Retinal pigment epithelial cell (primary cell): ENCODE data around the gene CDK14.

Experiments used
- DNase-seq: peaks from one replicate; pipeline ENCODE4 v3.0.0-alpha.2; 2010; ENCODE audit warnings: low read depth
- H3K4me3 ChIP-seq: 2 replicates; pipeline ENCODE4 v1.5.1; 2011; ENCODE audit warnings: mild to moderate bottlenecking, low read length, control low read depth, moderate library complexity
- TF ChIP-seq, protein P1 (sequence below): conservative IDR thresholded peaks from 2 replicates; pipeline ENCODE4 v1.5.1; 2011; ENCODE audit warnings: low read depth, low read length, control low read depth, inconsistent platforms

Gene CDK14

DNA sequence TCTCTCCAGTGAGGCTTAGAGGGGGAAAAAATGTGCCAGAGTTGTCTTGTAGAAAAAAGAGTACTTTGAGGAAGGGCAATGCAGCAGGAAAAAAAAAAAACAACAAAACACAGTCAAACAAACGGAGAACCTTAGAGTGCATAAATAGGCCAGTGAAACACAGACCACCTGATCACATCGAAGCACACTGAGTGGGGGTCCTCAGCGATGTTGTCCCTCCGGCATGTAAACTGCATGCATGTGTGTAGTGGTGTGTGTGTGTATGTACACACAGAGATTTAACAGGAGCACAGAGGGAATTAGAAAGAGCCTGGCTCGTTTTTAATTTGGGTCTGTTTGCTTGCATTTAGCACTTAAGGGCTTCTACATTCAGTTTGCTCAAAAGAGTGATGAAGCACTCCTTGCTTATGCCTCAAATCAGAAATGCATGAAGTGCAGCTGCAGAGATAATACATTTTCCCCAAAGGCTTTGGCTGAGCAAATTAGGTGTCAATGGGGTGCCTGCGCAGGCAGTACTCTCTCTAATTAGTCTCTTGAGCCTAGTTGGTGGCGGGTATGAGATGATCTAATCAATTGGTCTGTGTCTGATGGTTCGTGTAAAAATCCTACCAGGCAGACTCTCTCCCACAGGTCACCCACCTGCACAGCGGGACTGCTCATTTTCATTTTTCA is 605.5 kb downstream of the CDK14 start:
- TF ChIP-seq, protein P1, sequence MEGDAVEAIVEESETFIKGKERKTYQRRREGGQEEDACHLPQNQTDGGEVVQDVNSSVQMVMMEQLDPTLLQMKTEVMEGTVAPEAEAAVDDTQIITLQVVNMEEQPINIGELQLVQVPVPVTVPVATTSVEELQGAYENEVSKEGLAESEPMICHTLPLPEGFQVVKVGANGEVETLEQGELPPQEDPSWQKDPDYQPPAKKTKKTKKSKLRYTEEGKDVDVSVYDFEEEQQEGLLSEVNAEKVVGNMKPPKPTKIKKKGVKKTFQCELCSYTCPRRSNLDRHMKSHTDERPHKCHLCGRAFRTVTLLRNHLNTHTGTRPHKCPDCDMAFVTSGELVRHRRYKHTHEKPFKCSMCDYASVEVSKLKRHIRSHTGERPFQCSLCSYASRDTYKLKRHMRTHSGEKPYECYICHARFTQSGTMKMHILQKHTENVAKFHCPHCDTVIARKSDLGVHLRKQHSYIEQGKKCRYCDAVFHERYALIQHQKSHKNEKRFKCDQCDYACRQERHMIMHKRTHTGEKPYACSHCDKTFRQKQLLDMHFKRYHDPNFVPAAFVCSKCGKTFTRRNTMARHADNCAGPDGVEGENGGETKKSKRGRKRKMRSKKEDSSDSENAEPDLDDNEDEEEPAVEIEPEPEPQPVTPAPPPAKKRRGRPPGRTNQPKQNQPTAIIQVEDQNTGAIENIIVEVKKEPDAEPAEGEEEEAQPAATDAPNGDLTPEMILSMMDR, result no peak
- DNase-seq, result no peak

DNA sequence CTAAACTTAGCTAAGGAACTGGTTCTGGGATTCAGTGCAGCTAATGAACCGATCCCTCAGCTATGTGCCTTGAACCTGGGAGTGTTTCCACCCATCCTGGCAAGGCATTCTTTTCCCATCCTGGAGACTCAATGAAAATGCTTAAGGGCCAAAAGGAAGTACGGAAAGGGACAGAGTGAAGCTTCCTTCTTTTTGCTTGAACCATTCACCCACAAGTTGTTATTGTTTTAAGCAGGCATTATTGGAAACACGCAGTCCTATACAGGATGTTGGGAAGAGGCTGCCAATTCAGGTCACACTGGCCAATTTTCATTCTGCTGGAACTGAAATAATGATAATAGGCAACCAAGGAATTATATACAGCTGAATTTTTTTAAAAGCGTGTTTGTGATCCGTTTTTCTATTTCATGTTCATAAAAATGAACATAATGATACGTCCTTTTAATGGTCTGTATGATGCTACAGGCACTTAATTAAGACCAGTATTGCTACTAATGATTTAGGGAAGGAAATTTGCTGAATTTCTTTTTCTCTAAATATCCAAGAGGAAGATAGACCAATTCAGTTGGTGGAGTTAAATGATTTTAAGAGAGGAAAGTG is 610.3 kb downstream of the CDK14 start:
- DNase-seq, result no peak
- H3K4me3 ChIP-seq, result no peak overlapping the region
- TF ChIP-seq, protein P1, result no peak

More for the DNA sequence above, 605.5 kb downstream of the CDK14 start:
- no peak overlapping the region for H3K4me3 ChIP-seq

GRCh38 chr7:91212582-91212981 is 616.5 kb downstream of the CDK14 start:
- no peak overlapping the region for H3K4me3 ChIP-seq
- no peak for DNase-seq
- TF ChIP-seq, protein P1, result no peak

DNA sequence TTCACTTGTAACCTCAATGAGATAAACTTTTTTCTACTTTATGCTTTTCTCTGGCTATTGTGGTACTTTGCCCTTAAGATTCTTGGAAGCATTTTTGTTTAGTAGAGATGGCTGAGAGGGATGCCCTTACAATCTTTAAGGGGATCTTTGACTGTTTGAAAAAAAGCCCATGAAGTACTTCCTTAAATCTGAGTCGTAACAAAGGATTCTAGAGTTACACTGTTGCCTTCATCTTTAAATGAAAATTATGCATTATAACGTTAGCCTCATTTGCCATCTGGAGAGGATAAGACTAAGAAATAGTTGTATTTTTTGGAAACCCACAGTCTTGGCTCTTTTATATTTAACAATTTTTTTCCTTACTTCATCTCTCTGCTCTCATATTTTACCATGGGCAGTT is 630.3 kb downstream of the CDK14 start:
- H3K4me3 ChIP-seq, result no peak overlapping the region
- TF ChIP-seq, protein P1, result no peak
- DNase-seq, result no peak

DNA sequence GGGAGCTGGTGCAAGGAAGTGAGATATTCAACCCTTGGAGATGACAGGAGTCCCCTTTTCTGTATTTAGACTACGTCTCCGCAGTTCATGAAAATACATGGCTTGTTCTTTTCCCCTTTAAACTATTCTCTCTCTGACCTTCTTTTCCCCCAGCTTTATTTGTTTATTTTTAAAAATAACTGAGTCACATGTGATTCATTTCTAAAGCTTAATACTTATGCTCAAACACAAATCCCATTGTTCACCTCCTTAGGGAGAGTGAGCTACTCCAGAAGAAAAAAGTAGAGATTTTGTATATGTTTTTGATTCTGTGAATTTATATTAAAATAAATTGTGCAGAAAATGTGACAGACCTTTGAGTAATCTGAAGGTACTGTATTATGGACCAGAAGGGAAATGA is 632.2 kb downstream of the CDK14 start:
- DNase-seq, result no peak
- no peak overlapping the region for H3K4me3 ChIP-seq
- TF ChIP-seq, protein P1, result no peak

DNA sequence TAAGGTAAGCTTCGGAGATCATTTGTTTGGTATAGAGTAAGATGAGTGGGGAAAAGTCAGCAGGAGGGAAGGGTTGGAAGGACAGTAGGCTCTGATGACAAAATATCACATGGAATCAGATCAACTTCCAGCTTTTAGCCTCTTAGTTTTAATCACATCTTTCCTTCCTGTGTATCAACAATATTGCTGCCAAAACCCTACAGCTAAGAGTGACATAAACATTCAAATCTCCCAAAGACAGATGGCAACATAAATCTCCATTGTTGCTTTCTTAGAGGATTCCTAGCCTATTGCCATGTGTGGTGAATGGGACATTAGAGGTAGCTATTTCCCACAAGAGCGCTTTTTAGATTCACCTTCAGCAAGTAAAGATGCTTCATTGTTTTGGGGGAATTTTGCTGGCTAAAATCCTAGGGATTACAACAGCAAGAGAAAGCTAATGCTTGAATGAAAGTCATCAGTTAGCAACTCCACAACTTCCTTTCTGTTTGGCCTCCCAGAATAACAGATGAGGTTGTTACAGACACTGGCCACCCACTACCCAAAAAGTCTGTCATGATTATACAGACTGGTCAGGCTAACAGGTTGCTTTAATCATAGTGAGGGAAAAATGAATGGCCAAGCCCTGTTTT is 632.9 kb downstream of the CDK14 start:
- DNase-seq, result no peak
- TF ChIP-seq, protein P1, result no peak
- H3K4me3 ChIP-seq, result no peak overlapping the region

GRCh38 chr7:91230100-91230499 is 634.0 kb downstream of the CDK14 start:
- TF ChIP-seq, protein P1, result no peak
- no peak overlapping the region for H3K4me3 ChIP-seq
- no peak for DNase-seq
